Stomach (tissue), 9 donors: ENCODE results near the gene SNAPC2. TPM values are rescaled to one million over a fixed set of nuclear protein-coding genes. Genes with fewer than 3 reads are reported as not detected.

Experiments
- DNase-seq, 2 donors: peaks; one replicate each; pipeline versions ENCODE4 v3.0.0 to v3.0.0-alpha.2; 2013 to 2019
- H3K27ac ChIP-seq, 5 donors: fragments of 200-600 bp in 4 of 5; sonication (generic) in 4 of 5; one replicate each; pipeline ENCODE4 v1.5.1; 2013 to 2019; ENCODE audit warnings: mild to moderate bottlenecking in 1 of 5, moderate library complexity in 1 of 5
- H3K27me3 ChIP-seq, 3 donors: fragments of 200-600 bp; sonication (generic); one replicate each; pipeline ENCODE4 v1.5.1; 2017 to 2019; ENCODE audit warnings: mixed run types in 1 of 3
- H3K36me3 ChIP-seq, 4 donors: fragments of 200-600 bp; sonication (generic); 1 replicate in 3 of 4; 2 replicates in 1 of 4; pipeline ENCODE4 v1.5.1; 2016 to 2019
- H3K4me1 ChIP-seq, 4 donors: fragments of 200-600 bp; sonication (generic); one replicate each; pipeline ENCODE4 v1.5.1; 2016 to 2019
- H3K4me3 ChIP-seq, 4 donors: fragments of 200-600 bp; sonication (generic) in 3 of 4; one replicate each; pipeline ENCODE4 v1.5.1; 2016 to 2019; ENCODE audit warnings: mild to moderate bottlenecking in 1 of 4
- H3K9me3 ChIP-seq, 4 donors: fragments of 200-600 bp; sonication (generic); one replicate each; pipeline ENCODE4 v1.5.1; 2016 to 2019
- EP300 ChIP-seq: sonication (generic); formaldehyde crosslinking; IDR thresholded peaks from one replicate; pipeline ENCODE4 v1.6.1; 2017; ENCODE audit warnings: antibody characterized with exemption
- POLR2A ChIP-seq, 4 donors: fragments of 450-650 bp; IDR thresholded peaks; one replicate each; pipeline ENCODE4 v1.6.1; 2016; ENCODE audit warnings: antibody characterized with exemption in 4 of 4, control low read depth in 2 of 4, mild to moderate bottlenecking in 1 of 4, moderate library complexity in 1 of 4
- POLR2AphosphoS5 ChIP-seq, 3 donors: sonication (generic); formaldehyde crosslinking; IDR thresholded peaks; one replicate each; pipeline ENCODE4 v1.6.1; 2016; ENCODE audit warnings: antibody characterized with exemption in 3 of 3
- WGBS, 5 donors: extraction: QIAGEN DNeasy Blood & Tissue Kit in 3 of 5; methylation state at CpG; one replicate each; pipeline versions ENCODE4 v1.1.5 to v1.1.7; 2013 to 2018; 5-methylcytosine and 5-hydroxymethylcytosine counted together
- intact Hi-C: fragments of 100-400 bp; cut with DNase I; formaldehyde crosslinking; loops from one replicate; pipeline ENCODE4 v1.15.1; 2023; ENCODE audit warnings: low total_unique reads
- polyA plus RNA-seq, 3 donors: library from polyadenylated mRNA; stranded (reverse); fragments of 200-250 nt; gene quantifications; one replicate each; pipeline ENCODE4 v1.2.3, GENCODE V29; 2013
- total RNA-seq, 5 donors: library from RNA; depleted of rRNA; stranded (reverse); fragments of >200 nt; gene quantifications; one replicate each; pipeline versions ENCODE4 v1.1.0 to v1.2.3, GENCODE V29; 2014 to 2016
- TF ChIP-seq, protein P1 (sequence below), 7 experiments: fragments of 450-650 bp in 4 of 7; fragments of 200-600 bp in 3 of 7; sonication (generic) in 3 of 7; IDR thresholded peaks; one replicate each; pipeline ENCODE4 v1.5.1; 2016 to 2019; ENCODE audit warnings: antibody characterized with exemption in 7 of 7, control low read depth in 2 of 7, mild to moderate bottlenecking in 1 of 7
- donor health status: healthy with polysubstance abuse.
- donor health status: Bipolar disorder and iron deficiency.
- donor health status: healthy.

Gene SNAPC2
- total and polyA plus RNA-seq, 8 donors = 2.3 to 22.8 (median 14.9) TPM

DNA sequence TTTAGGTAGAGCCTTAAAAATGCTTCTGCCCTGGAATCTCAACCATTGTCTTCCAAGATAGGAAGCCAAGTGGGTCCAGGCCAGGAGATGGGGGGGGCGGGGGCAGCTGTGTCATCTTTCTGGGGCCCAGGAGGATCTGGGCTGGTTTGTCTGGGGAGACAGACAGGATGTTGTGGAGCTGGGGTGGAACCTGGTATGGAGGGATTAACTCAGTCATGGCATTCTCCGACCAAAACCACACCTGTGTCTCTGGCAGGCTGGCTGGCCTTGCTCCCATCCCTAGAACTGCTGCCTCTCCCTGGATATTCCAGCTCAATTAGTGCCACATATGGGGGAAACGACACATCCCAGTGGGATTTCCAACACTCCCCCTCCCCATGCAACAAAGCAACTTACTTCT lies 19.2 kb upstream of the SNAPC2 start:
- DNase-seq = no peak
- Histone ChIP-seq H3K9me3 (no peaks in the 10 kb centered on the region), H3K36me3 (peaks cover under 1 to 27% (median 21%) of the 10 kb centered on the region in 4 donors), H3K4me1 (peaks cover 21 to 31% (median 27%) of the 10 kb centered on the region in 4 donors), H3K27me3 (no peaks in the 10 kb centered on the region), H3K4me3 (no peak overlapping the region), H3K27ac (no peak overlapping the region)
- TF ChIP-seq EP300 = no peak
- no peak for TF ChIP-seq POLR2AphosphoS5 (IDR thresholded peaks at IDR 0.05)
- TF ChIP-seq, protein P1, sequence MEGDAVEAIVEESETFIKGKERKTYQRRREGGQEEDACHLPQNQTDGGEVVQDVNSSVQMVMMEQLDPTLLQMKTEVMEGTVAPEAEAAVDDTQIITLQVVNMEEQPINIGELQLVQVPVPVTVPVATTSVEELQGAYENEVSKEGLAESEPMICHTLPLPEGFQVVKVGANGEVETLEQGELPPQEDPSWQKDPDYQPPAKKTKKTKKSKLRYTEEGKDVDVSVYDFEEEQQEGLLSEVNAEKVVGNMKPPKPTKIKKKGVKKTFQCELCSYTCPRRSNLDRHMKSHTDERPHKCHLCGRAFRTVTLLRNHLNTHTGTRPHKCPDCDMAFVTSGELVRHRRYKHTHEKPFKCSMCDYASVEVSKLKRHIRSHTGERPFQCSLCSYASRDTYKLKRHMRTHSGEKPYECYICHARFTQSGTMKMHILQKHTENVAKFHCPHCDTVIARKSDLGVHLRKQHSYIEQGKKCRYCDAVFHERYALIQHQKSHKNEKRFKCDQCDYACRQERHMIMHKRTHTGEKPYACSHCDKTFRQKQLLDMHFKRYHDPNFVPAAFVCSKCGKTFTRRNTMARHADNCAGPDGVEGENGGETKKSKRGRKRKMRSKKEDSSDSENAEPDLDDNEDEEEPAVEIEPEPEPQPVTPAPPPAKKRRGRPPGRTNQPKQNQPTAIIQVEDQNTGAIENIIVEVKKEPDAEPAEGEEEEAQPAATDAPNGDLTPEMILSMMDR (IDR thresholded peaks at IDR 0.05) = no peak
- no peak for TF ChIP-seq POLR2A (IDR thresholded peaks at IDR 0.05)
- 83 to 86% (median 84%) methylated on average over 3 of the region's 3 CpGs for WGBS, 5 donors
- intact Hi-C loops = no loop called here

GRCh38 chr19:7901337-7901736 lies 18.8 kb upstream of the SNAPC2 start:
- TF ChIP-seq POLR2AphosphoS5 (IDR thresholded peaks at IDR 0.05) = no peak
- no peak for TF ChIP-seq POLR2A (IDR thresholded peaks at IDR 0.05)
- no peak for TF ChIP-seq EP300
- TF ChIP-seq, protein P1 (IDR thresholded peaks at IDR 0.05) = no peak
- H3K9me3 ChIP-seq = no peaks in the 10 kb centered on the region
- WGBS, 5 donors = 83 to 90% (median 89%) methylated on average over 7 of the region's 7 CpGs
- H3K4me1 ChIP-seq = peaks cover 25 to 35% (median 31%) of the 10 kb centered on the region in 4 donors
- no peaks in the 10 kb centered on the region for H3K27me3 ChIP-seq
- H3K4me3 ChIP-seq = no peak overlapping the region
- no peak overlapping the region for H3K27ac ChIP-seq
- intact Hi-C loops = no loop called here
- H3K36me3 ChIP-seq = peaks cover 5 to 31% (median 25%) of the 10 kb centered on the region in 4 donors
- DNase-seq = no peak

- peak overlapping the region; percentile 50 to 98 (median 74) for H3K4me3 ChIP-seq
- TF ChIP-seq, protein P1 (IDR thresholded peaks at IDR 0.05) = no peak
- TF ChIP-seq EP300 = no peak
- no peak for TF ChIP-seq POLR2AphosphoS5 (IDR thresholded peaks at IDR 0.05)
- no peak for TF ChIP-seq POLR2A (IDR thresholded peaks at IDR 0.05)
- no peaks in the 10 kb centered on the region for H3K9me3 ChIP-seq
- H3K27me3 ChIP-seq = no peaks in the 10 kb centered on the region
- H3K27ac ChIP-seq = peak overlapping the region; percentile 79 to 98 (median 85)
- H3K4me1 ChIP-seq = peaks cover 29 to 48% (median 42%) of the 10 kb centered on the region in 4 donors
- DNase-seq = peak in 1 of 2 donors; percentile 64
- peaks cover 7 to 41% (median 35%) of the 10 kb centered on the region in 4 donors for H3K36me3 ChIP-seq
- intact Hi-C loops = no loop called here
- 6 to 35% (median 12%) methylated on average over 10 to 20 of the region's 20 CpGs for WGBS, 5 donors
Measured at GRCh38 chr19:7902796-7903243, 17.3 kb upstream of the SNAPC2 start.

DNA sequence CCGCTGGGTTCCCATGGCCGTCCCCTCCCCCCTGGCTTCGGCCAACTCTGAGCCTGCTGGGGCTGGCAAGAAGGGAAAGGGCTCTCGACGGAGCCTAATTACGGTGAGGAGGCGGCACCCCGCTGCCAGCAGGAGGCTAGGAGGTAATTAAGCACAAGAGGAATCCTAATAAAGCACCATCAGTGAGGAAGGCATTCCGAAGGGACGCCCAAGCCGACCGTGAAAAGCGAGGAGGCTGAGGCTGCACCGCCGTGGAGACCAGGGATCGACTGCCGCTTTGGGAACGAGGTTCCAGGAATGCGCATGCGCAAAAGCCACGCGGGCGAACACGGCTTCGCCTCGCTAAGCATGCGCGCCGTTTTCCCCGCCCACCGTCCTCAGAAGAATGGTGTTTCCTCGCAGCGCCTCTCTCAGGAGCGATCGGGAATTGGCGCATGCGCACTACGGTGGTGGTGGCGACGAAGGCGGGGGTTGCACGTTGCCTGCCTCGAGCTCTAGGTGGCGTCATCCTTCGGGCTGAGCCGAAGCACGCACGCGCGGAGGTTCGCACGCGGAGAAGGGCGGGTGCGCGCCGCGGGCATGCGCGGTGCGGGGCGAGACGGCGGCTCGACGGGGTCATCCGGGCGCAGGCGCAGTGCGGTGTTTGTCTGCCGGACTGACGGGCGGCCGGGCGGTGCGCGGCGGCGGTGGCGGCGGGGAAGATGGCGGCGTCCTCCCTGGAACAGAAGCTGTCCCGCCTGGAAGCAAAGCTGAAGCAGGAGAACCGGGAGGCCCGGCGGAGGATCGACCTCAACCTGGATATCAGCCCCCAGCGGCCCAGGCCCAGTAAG lies 16.7 kb upstream of the SNAPC2 start, which contains the start of gene MAP2K7:
MAP2K7 (plus strand) TSS at position 634 of the 830 bp plus-strand sequence; CDS start at position 702, 68 bp downstream.
- peaks cover 29 to 52% (median 45%) of the 10 kb centered on the region in 4 donors for H3K4me1 ChIP-seq
- H3K9me3 ChIP-seq = no peaks in the 10 kb centered on the region
- intact Hi-C loops = no loop called here
- H3K36me3 ChIP-seq = peaks cover 7 to 45% (median 36%) of the 10 kb centered on the region in 4 donors
- 0% methylated on average over 42 to 89 of the region's 89 CpGs for WGBS, 5 donors
- DNase-seq = peak; percentile 100
- H3K4me3 ChIP-seq = peak within 1 kb of the TSS; percentile 86 to 98 (median 91)
- H3K27ac ChIP-seq = peak within 1 kb of the TSS; percentile 84 to 98 (median 94)
- TF ChIP-seq POLR2A (IDR thresholded peaks at IDR 0.05) (peak in 2 of 4 donors; percentile 32 to 52), POLR2AphosphoS5 (IDR thresholded peaks at IDR 0.05) (peak; percentile 90 to 97 (median 90)), EP300 (no peak)
- TF ChIP-seq, protein P1 (IDR thresholded peaks at IDR 0.05) = peak in 5 of 7 experiments; percentile 4 to 89 (median 28)
- no peaks in the 10 kb centered on the region for H3K27me3 ChIP-seq
